ENCODE measurements around the gene PLIN3. TPM values are rescaled to one million over a fixed set of nuclear protein-coding genes. Genes with fewer than 3 reads are reported as not detected.

The PLIN3 gene
- total and polyA plus RNA-seq, 2 of the 4 experiments (the other 2 are of a cell fraction) = 147 to 246 TPM

DNA sequence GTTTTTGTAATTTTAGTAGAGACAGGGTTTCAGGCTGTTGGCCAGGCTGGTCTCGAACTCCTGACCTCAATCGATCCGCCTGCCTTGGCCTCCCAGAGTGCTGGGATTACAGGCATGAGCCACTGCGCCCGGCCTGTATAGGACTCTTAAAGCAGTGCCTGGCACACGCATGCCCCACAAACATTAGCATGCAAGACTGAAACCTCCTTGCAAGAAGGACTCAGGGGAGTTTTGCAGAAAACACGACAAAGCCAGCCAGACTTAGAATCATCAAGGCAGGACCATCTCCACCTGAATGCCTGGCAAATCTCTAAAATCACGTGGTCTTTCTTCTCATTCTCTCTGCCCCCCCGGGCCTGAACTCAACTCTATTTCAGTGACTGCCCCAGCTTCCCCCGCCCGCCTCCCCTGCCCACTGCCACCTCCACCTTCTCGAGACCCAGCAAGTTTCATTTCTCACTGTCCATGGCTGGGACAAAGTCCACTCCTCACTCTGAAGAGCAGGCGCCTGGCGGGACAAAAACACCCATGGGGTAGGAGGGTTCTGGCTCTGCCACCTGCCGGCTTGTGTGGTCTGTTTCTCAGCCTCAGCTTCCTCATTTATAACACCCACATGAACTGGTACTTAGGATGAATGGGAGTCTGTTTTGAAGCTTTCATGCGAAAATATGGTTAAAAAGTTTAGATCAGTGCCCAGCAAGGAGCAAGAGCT, 38.3 kb downstream of the PLIN3 start:
- Histone ChIP-seq H3K18ac (ENCODE audit: low read depth, low read length) (no peak overlapping the region), H3K79me1 (ENCODE audit: low read depth in 1 of 2, low read length in 2 of 2) (peaks cover 19 to 52% of the 10 kb centered on the region in 2 experiments), H4K91ac (ENCODE audit: insufficient read depth, low read depth, low read length) (no peak overlapping the region), H2AFZ (replicated peaks; ENCODE audit: low read length, poor library complexity) (no peak overlapping the region), H4K8ac (ENCODE audit: low read depth in 2 of 2, low read length in 2 of 2) (no peak overlapping the region), H3K27ac (ENCODE audit: insufficient read depth, low read length) (no peak overlapping the region), H3K9ac (ENCODE audit: low read depth, low read length) (no peak overlapping the region), H3K14ac (replicated peaks; ENCODE audit: low read depth, low read length) (no peak overlapping the region), H3K9me1 (ENCODE audit: insufficient read depth, low read length) (peaks cover 10% of the 10 kb centered on the region), H4K5ac (ENCODE audit: low read depth, low read length) (no peak overlapping the region), H2BK5ac (ENCODE audit: low read depth, low read length, poor library complexity, severe bottlenecking) (no peak overlapping the region), H3K36me3 (ENCODE audit: control insufficient read depth, insufficient read depth, low read length) (peaks cover 2% of the 10 kb centered on the region; the same call in 1 of the 2 replicates), H2BK120ac (ENCODE audit: low read depth, low read length) (no peak overlapping the region), H2AK9ac (replicated peaks; ENCODE audit: low read depth, low read length, poor library complexity) (no peak overlapping the region), H3K4me3 (ENCODE audit: insufficient read depth, low read depth, low read length) (no peak overlapping the region), H3K4me1 (ENCODE audit: control insufficient read depth, insufficient read depth, low read length) (peaks cover 11% of the 10 kb centered on the region), H3K56ac (ENCODE audit: extremely low read depth, insufficient read depth, low read length) (no peak overlapping the region), H2AK5ac (ENCODE audit: low read depth, low read length) (no peak overlapping the region), H2BK15ac (ENCODE audit: low read depth, low read length) (no peak overlapping the region), H3K23ac (ENCODE audit: low read depth, low read length) (no peak overlapping the region), H3K9me3 (ENCODE audit: control insufficient read depth, insufficient read depth, low read length) (no peaks in the 10 kb centered on the region), H3K4ac (ENCODE audit: low read depth, low read length) (no peak overlapping the region), H3K4me2 (ENCODE audit: low read depth, low read length) (peak overlapping the region; percentile 33; the same call in 1 of the 2 replicates), H4K20me1 (ENCODE audit: insufficient read depth, low read length) (peaks cover 29% of the 10 kb centered on the region), H2BK20ac (ENCODE audit: low read depth, low read length) (no peak overlapping the region), H3K27me3 (ENCODE audit: control insufficient read depth, insufficient read depth, low read length) (no peaks in the 10 kb centered on the region)
- dilution Hi-C loops (cut with HindIII; ENCODE audit: low sequenced_read_pairs, unreplicated experiment) (no loop called here), intact Hi-C loops (cut with micrococcal nuclease) (no loop called here), in situ Hi-C loops (cut with MboI; ENCODE audit: low sequenced_read_pairs) (no loop called here)
- BruUV-seq (replicated peaks) = no TSS peak
- ATAC-seq (ENCODE audit: low read depth) (no peak), DNase-seq (no peak)
- 89% methylated on average over 7 of the region's 16 CpGs; no CpG with 5 or more reads in 1 of the 2 experiments for WGBS, 2 experiments (ENCODE audit: extremely low coverage in 2 of 2, insufficient read length in 1 of 2)
- TF ChIP-seq RFX5 (IDR thresholded peaks at IDR 0.05; ENCODE audit: low read depth, low read length) (no peak), SMC3 (IDR thresholded peaks at IDR 0.05; ENCODE audit: low read depth, low read length) (no peak), CHD1 (IDR thresholded peaks at IDR 0.05; ENCODE audit: low read depth, low read length) (no peak), MXI1 (IDR thresholded peaks at IDR 0.05; ENCODE audit: borderline replicate concordance, low read depth, low read length) (no peak), MAZ (IDR thresholded peaks at IDR 0.05; ENCODE audit: borderline replicate concordance, low read depth, low read length) (no peak), MAFK (IDR thresholded peaks at IDR 0.05; ENCODE audit: low read depth, low read length) (no peak), FOS (IDR thresholded peaks at IDR 0.05; ENCODE audit: low read depth, low read length) (no peak), CEBPB (IDR thresholded peaks at IDR 0.05; ENCODE audit: low read depth, low read length) (no peak), RAD21 (IDR thresholded peaks at IDR 0.05; ENCODE audit: low read length) (no peak)
- TF ChIP-seq, protein P1, sequence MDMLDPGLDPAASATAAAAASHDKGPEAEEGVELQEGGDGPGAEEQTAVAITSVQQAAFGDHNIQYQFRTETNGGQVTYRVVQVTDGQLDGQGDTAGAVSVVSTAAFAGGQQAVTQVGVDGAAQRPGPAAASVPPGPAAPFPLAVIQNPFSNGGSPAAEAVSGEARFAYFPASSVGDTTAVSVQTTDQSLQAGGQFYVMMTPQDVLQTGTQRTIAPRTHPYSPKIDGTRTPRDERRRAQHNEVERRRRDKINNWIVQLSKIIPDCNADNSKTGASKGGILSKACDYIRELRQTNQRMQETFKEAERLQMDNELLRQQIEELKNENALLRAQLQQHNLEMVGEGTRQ (IDR thresholded peaks at IDR 0.05; ENCODE audit: low read depth, low read length) = no peak
- CTCF ChIA-PET = interaction anchor here (0.6 kb wide), 1 partner anchor 10 kb away, joined by 3 read pairs; no protein-coding TSS in a partner anchor
- POLR2A ChIA-PET (ENCODE audit: unreplicated experiment) = interaction anchor here (0.6 kb wide), 2 partner anchors 39 to 195 kb away, joined by 3 to 10 read pairs; partner anchors contain the start of gene PLIN3

Data from IMR-90 (cell line).